Measurements from ENCODE around the gene APOL6. TPM values are rescaled to one million over a fixed set of nuclear protein-coding genes. Genes with fewer than 3 reads are reported as not detected.

APOL6 gene
- total RNA-seq, 1 donor from 2014 or later, result 53.8 TPM

- ATAC-seq (no peak), DNase-seq (no peak)
- no peaks in the 10 kb centered on the region for H3K27me3 ChIP-seq (ENCODE audit: low read depth)
- H3K27ac ChIP-seq, result no peak overlapping the region
- no peaks in the 10 kb centered on the region for H3K36me3 ChIP-seq
- H3K4me3 ChIP-seq, result no peak overlapping the region
- peaks cover 28% of the 10 kb centered on the region for H3K4me1 ChIP-seq
- intact Hi-C loops (cut with DNase I), result no loop called here
- TF ChIP-seq CTCF (IDR thresholded peaks at IDR 0.05), result no peak
- no peaks in the 10 kb centered on the region for H3K9me3 ChIP-seq
Observed at GRCh38 chr22:35645646-35646045, 2.6 kb upstream of the APOL6 start.

GRCh38 chr22:35649026-35649553, 844 bp downstream of the APOL6 start:
- ATAC-seq, result peak; percentile 11 to 48
- Histone ChIP-seq H3K27me3 (ENCODE audit: low read depth) (no peaks in the 10 kb centered on the region), H3K4me1 (peaks cover 38% of the 10 kb centered on the region), H3K9me3 (peaks cover 4% of the 10 kb centered on the region), H3K27ac (peak overlapping the region; percentile 95), H3K4me3 (peak overlapping the region; percentile 76), H3K36me3 (no peaks in the 10 kb centered on the region)
- TF ChIP-seq CTCF (IDR thresholded peaks at IDR 0.05), result no peak
- intact Hi-C loops (cut with DNase I), result no loop called here
- no peak for DNase-seq

GRCh38 chr22:35649636-35650250, 1.5 kb downstream of the APOL6 start:
- Histone ChIP-seq H3K9me3 (peaks cover 4% of the 10 kb centered on the region), H3K36me3 (no peaks in the 10 kb centered on the region), H3K4me1 (peaks cover 42% of the 10 kb centered on the region), H3K27me3 (ENCODE audit: low read depth) (no peaks in the 10 kb centered on the region), H3K27ac (peak overlapping the region; percentile 95), H3K4me3 (peak overlapping the region; percentile 76)
- no peak for TF ChIP-seq CTCF (IDR thresholded peaks at IDR 0.05)
- ATAC-seq, result no peak
- no peak for DNase-seq
- intact Hi-C loops (cut with DNase I), result no loop called here

GRCh38 chr22:35651085-35651484, 2.8 kb downstream of the APOL6 start:
- no peak for TF ChIP-seq CTCF (IDR thresholded peaks at IDR 0.05)
- Histone ChIP-seq H3K4me1 (peaks cover 46% of the 10 kb centered on the region), H3K27me3 (ENCODE audit: low read depth) (no peaks in the 10 kb centered on the region), H3K9me3 (peaks cover 4% of the 10 kb centered on the region), H3K36me3 (peaks cover 4% of the 10 kb centered on the region), H3K27ac (no peak overlapping the region), H3K4me3 (no peak overlapping the region)
- ATAC-seq, result no peak
- intact Hi-C loops (cut with DNase I), result no loop called here
- DNase-seq, result no peak

GRCh38 chr22:35653824-35654223, 5.6 kb downstream of the APOL6 start:
- intact Hi-C loops (cut with DNase I), result no loop called here
- H3K4me1 ChIP-seq, result peaks cover 33% of the 10 kb centered on the region
- TF ChIP-seq CTCF (IDR thresholded peaks at IDR 0.05), result no peak

More at GRCh38 chr22:35653824-35654223, 5.6 kb downstream of the APOL6 start:
- peaks cover 4% of the 10 kb centered on the region for H3K9me3 ChIP-seq
- H3K36me3 ChIP-seq, result peaks cover 32% of the 10 kb centered on the region
- H3K27ac ChIP-seq, result no peak overlapping the region
- DNase-seq (no peak), ATAC-seq (no peak)
- no peaks in the 10 kb centered on the region for H3K27me3 ChIP-seq (ENCODE audit: low read depth)
- H3K4me3 ChIP-seq, result no peak overlapping the region

All from lower lobe of right lung (tissue), 2 donors.